HG03060 (cell line): ENCODE measurements around the gene ABCC3.

ENCODE experiments used
- ATAC-seq: cut with Tn5 transposase; IDR thresholded peaks from one replicate; pipeline ENCODE4 v1.9.1; 2021; ENCODE audit warnings: low read depth, moderate number of reproducible peaks; ENCODE audit not compliant: unreplicated experiment

ABCC3 gene

GRCh38 chr17:50626037-50626574, 8.6 kb upstream of the ABCC3 start:
- no peak for ATAC-seq

- ATAC-seq, result no peak
These were observed 7.5 kb upstream of the ABCC3 start for GRCh38 chr17:50627036-50627781.

GRCh38 chr17:50627782-50628601, 6.7 kb upstream of the ABCC3 start:
- ATAC-seq, result no peak

DNA sequence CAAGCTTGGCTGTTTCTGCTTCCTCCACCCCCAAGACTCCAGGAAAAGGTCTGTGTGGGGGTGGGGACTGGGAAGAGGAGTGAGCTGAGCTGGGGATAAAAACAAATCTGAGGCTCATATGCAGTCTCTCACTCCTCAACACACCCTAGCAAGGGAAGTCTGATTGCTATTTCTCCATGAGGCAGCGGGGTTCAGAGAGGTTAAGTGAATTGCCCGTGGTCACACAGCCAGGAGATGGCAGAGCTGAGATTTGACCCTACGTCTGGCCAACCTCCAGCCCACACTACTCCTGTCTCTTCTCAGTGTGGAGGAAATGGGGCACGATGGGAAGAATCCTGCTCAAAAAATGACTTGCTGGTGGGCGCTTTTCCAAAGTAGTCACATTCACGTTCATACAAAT, 4.8 kb upstream of the ABCC3 start:
- ATAC-seq, result no peak

DNA sequence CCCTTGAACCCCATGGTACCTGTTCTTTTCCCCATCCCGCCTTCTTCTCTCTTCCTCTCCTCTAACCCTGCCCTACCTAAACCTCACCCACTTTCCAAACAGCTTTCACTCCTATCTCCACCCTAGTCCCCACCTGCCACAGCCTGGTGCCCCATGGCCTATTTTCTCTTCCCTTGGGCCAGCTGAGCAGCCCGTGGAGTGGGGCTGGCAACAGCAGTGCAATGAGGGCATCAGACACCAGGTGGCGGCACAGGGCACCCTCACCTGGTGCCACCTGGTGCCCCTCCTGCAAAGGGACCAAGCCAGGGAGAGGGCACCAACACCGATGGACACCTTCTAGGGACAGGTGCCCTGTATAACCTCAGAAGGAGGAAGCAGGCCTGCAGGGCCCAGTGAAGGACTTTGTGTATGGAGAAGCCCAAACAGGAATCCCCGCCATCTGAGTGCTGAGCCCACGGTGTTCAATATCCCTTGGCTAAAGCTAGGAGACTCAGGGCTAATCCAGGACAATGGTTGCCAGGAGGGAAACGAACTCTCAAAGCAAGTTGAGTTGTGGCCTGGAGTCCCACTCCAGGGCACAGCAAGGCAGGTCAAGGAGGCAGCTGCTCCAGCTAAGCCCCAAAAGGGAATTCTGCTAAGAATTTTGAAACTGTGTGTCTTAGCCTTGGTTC, 4.0 kb upstream of the ABCC3 start:
- ATAC-seq, result no peak

DNA sequence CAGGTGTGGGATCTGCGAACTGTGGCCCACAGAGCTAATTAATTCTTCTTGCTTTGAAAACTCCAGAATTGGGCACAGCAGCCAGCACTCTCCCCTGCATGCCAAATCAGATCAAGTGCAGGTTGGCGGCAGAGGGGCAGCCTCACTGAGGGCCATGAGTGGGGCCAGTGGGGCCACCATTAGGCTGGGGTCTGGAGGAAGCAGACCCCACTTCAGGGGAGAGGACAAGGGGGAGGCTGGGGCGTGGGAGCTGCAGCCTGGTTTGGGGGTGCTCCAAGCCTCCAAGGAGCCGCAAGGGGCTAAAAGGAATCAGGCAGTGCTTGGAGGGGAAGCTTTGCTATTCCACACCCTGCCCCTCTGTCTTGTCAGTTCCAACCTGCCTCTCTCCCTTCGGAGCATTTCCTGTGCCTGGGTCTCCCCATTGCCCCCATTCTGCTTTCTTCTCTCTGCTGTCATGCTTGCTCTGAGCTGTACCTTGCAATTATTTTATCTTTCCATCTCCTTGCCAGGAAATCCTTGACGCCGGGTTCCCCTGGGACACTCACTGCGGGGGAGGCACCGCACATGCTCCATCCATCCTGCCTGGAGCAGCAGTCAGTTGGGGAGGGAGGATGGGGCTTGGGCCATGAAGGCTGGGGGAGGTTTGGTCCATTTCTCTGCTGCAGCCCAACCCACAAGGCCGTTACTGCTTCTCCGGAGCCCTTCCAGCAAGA, 3.3 kb upstream of the ABCC3 start:
- ATAC-seq, result no peak

GRCh38 chr17:50631908-50632571, 2.6 kb upstream of the ABCC3 start:
- no peak for ATAC-seq

GRCh38 chr17:50632637-50633036, 2.0 kb upstream of the ABCC3 start:
- ATAC-seq, result no peak

DNA sequence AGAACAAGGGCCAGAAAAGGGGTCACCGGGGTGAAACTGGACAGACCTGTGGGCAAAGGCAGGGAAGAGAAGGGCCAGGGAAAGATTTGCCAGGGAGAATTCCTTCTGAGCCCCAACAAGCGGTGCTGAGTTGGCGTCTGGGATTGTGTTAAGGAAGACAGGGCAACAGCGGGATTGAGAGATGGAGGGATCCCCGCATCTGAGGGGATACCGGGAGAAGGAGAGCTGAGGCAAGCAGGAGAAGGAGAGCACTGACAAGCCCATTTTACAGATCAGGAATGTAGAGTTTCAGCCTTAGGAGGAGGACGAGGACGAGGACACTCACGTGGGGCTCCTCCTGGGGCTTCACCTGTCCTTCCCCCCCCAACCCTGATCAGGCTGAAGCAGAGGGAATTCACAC, 998 bp upstream of the ABCC3 start:
- no peak for ATAC-seq

GRCh38 chr17:50634915-50635731, 442 bp downstream of the ABCC3 start:
- no peak for ATAC-seq

GRCh38 chr17:50635732-50635981, 976 bp downstream of the ABCC3 start:
- no peak for ATAC-seq

GRCh38 chr17:50635982-50636803, 1.5 kb downstream of the ABCC3 start:
- ATAC-seq, result no peak

GRCh38 chr17:50636804-50637195, 2.1 kb downstream of the ABCC3 start:
- no peak for ATAC-seq

GRCh38 chr17:50637829-50638605, 3.3 kb downstream of the ABCC3 start:
- ATAC-seq, result no peak

DNA sequence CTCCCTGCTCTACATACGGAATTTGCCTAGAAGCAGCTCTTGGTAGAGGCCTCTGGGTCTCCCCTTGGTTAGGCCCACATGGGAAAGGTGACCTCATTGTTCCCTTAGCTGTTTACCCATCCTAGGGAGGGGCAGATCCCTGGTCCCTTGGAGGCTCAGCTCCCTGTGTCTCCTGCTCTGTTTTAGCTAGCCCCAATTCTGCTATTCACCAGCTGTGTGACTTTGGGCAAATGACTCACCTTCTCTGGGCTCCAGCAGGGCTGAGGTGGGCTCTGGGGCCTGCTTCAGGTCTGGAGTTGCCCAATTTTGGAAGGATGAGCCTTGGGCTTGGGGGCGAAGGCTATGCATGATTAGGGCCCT, 3.9 kb downstream of the ABCC3 start:
- ATAC-seq, result no peak

DNA sequence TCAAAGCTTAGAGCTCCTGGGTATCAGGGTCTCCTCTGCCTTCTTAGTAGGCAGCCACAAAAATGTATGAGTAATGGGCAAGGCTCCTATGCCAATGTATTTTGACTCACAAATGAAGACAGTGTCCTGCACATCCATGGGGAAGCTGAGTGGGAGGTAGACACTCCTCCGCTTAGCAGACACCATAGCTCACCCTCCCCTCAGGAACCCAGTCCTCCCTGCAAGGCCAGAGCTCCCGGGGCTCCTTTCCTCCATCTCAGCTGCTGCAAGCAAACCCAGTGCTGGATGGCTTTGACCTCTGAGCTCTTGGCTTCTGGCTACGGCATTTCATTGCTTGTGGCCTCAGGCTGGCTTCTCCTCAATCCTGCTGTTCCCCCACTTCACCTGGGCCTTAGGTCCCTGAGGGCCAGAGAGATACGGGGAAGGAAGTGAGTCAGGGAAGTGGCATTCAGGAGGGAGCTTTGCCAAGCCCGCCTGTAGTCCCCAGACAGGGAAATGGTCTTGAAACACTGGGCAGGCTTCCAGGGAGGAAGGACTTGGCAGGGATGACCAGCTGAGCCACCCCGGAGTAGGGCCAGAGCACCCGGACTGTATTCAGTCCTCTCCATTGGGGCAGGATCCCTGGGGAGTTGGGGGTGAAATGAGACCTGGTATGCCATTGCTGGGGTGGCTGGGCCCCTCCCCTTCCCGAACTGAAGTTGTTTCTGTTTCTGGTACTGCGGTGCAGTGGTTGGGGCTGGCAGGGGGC, 4.5 kb downstream of the ABCC3 start:
- ATAC-seq, result no peak

DNA sequence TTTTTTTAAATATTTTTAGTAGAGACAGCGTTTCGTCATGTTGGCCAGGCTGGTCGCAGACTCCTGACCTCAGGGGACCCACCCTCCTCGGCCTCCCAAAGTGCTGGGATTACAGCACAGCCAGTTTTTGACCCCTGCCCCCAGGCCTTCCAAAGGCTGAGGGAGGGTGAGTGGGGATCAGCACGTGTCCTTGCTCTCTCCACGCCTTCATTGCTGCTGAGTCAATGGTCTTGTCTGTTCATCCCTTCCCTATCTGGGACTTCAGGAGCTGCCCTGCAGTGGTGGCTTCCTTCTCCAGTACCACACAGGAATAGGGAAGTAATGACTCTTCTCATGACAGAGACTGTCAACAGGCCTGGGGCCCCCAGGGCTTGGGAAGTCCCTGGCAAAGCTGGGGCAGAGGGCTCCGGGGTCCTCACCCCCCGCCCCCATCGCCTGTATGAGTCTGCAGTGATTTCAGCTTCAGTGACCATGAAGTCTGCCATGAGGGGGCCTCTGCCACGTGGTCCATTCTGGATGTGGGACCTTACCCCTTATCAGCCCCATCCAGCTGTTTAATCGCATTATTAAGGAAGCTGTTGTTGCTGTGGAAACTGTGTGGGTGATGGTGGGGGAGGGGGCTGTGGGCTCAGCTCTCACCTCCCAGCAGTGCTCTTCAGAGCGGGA, 6.1 kb downstream of the ABCC3 start:
- ATAC-seq, result no peak
